Keratinocyte (primary cell): ENCODE results near the gene RAVER1. TPM values are rescaled to one million over a fixed set of nuclear protein-coding genes. Genes with fewer than 3 reads are reported as not detected.
"Not testable (repeated sequence)": the region's sequence is repeated elsewhere in the genome, so short reads cannot be mapped to it uniquely, and the experiment has no call there.

ENCODE experiments used
- DNase-seq: peaks from one replicate; pipeline ENCODE4 v3.0.0-alpha.2; 2011; ENCODE audit warnings: low read depth, missing footprints, low spot score
- FAIRE-seq: peaks from 2 replicates; lab custom pipeline; 2011; peaks lifted over from hg19 to GRCh38; lab: Jason Lieb, UNC
- H2AFZ ChIP-seq: 2 replicates; pipeline ENCODE4 v1.6.0; 2012; ENCODE audit warnings: low read length, control low read depth, inconsistent platforms; ENCODE audit not compliant: control insufficient read depth
- H3K27ac ChIP-seq: 2 replicates; pipeline ENCODE4 v1.5.1; 2011; ENCODE audit warnings: low read length; ENCODE audit not compliant: control insufficient read depth, insufficient read depth
- H3K27me3 ChIP-seq: 3 replicates; pipeline ENCODE4 v1.6.0; 2011; ENCODE audit warnings: low read length; ENCODE audit not compliant: control insufficient read depth, insufficient read depth; ENCODE audit errors: extremely low read depth
- H3K36me3 ChIP-seq, 2 experiments: 2 replicates in 1 of 2; 3 replicates in 1 of 2; pipeline ENCODE4 v1.5.1; 2011; ENCODE audit warnings: low read length in 2 of 2, mild to moderate bottlenecking in 1 of 2; ENCODE audit not compliant: control insufficient read depth in 2 of 2, insufficient read depth in 2 of 2; ENCODE audit errors: extremely low read depth in 1 of 2
- H3K4me1 ChIP-seq: 3 replicates; pipeline ENCODE4 v1.5.1; 2011; ENCODE audit warnings: low read length; ENCODE audit not compliant: control insufficient read depth, insufficient read depth; ENCODE audit errors: extremely low read depth
- H3K4me2 ChIP-seq: 3 replicates; pipeline ENCODE4 v1.6.0; 2011; ENCODE audit warnings: low read depth, low read length; ENCODE audit not compliant: control insufficient read depth, insufficient read depth; ENCODE audit errors: extremely low read depth
- H3K4me3 ChIP-seq, 3 experiments: fragments of 200-600 bp in 1 of 3; sonication (generic) in 1 of 3; 2 replicates in 2 of 3; 3 replicates in 1 of 3; pipeline ENCODE4 v1.5.1; 2011 to 2016; ENCODE audit warnings: low read length in 3 of 3, mild to moderate bottlenecking in 3 of 3, control low read depth in 2 of 3, inconsistent platforms in 1 of 3, low read depth in 1 of 3, mixed read lengths in 1 of 3, mixed run types in 1 of 3, moderate library complexity in 1 of 3; ENCODE audit not compliant: control insufficient read depth in 2 of 3, insufficient read depth in 2 of 3; ENCODE audit errors: extremely low read depth in 1 of 3
- H3K79me2 ChIP-seq: 2 replicates; pipeline ENCODE4 v1.6.0; 2012; ENCODE audit warnings: low read length; ENCODE audit not compliant: control insufficient read depth, insufficient read depth
- H3K9ac ChIP-seq: 3 replicates; pipeline ENCODE4 v1.6.0; 2011; ENCODE audit warnings: low read length; ENCODE audit not compliant: control insufficient read depth, insufficient read depth; ENCODE audit errors: extremely low read depth
- H3K9me1 ChIP-seq: 3 replicates; pipeline ENCODE4 v1.6.0; 2011; ENCODE audit warnings: low read length; ENCODE audit not compliant: control insufficient read depth, insufficient read depth; ENCODE audit errors: extremely low read depth
- H3K9me3 ChIP-seq: 2 replicates; pipeline ENCODE4 v1.5.1; 2012; ENCODE audit warnings: low read depth, low read length; ENCODE audit not compliant: control insufficient read depth
- H4K20me1 ChIP-seq: 3 replicates; pipeline ENCODE4 v1.6.0; 2011; ENCODE audit warnings: low read length; ENCODE audit not compliant: control insufficient read depth, insufficient read depth; ENCODE audit errors: extremely low read depth
- EZH2 ChIP-seq: IDR thresholded peaks from one replicate; pipeline ENCODE4 v1.6.1; 2012; ENCODE audit warnings: inconsistent platforms, mild to moderate bottlenecking, low read length, moderate library complexity
- dilution Hi-C: fragments of 300-500 bp; cut with MboI; formaldehyde crosslinking; loops from one replicate; pipeline ENCODE4 v1.7.0; 2020; ENCODE audit warnings: low sequenced_read_pairs; ENCODE audit not compliant: extremely low pct_ligation_motif_present
- polyA plus RNA-seq, 5 experiments: library from polyadenylated mRNA; depleted of rRNA in 3 of 5; stranded (reverse) in 3 of 5; stranded (forward) in 1 of 5; unstranded in 1 of 5; fragments of >200 nt; gene quantifications; 1 replicate in 1 of 5; 2 replicates in 3 of 5; 3 replicates in 1 of 5; pipeline versions ENCODE4 v1.2.1 to v1.2.3, GENCODE V29; 2011 to 2012; ENCODE audit warnings: missing spikeins in 2 of 5, low read depth in 1 of 5, low replicate concordance in 1 of 5
- TF ChIP-seq, protein P1 (sequence below), 3 experiments: IDR thresholded peaks in 1 of 3; conservative IDR thresholded peaks in 1 of 3; optimal IDR thresholded peaks in 1 of 3; 2 replicates in 2 of 3; 3 replicates in 1 of 3; pipeline versions ENCODE3 to v1.5.1; 2011; ENCODE audit warnings: low read length in 3 of 3, mild to moderate bottlenecking in 3 of 3, moderate library complexity in 2 of 3, control low read depth in 1 of 3, inconsistent platforms in 1 of 3; ENCODE audit not compliant: insufficient read depth in 2 of 3; ENCODE audit errors: extremely low read depth in 1 of 3

Gene RAVER1
- polyA plus RNA-seq, 1 donor (not counting 4 experiments of a cell fraction or from before 2014, with no cell fraction given): 0.84 TPM

DNA sequence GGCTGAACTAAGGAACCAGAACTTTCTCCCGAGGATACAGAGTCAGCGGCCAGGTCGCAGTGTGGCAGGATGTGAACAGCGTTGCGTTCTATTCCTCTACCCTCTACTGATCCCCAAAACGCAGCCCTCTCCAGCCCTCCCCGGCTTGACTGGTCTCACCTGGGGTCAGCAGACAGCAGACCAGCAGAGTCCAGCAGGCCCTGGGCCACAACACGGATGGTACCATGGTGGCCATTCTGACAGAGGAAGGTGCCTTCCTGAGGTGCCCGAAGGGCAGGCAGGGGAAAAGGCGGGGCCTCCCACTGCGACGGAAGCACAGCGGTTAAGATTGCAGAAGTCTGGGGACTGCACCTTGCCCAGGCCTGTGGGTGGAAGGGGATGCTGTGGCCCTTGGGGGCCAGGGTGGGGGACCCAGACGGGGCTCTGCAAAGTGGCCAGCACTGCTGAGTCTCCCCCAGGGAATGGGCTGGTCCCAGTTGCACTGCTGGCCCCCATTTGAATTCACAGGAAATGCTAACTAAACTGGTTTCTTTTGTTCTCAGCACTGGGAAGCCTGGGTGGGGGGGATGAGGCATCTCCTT, 6.1 kb upstream of the RAVER1 start, which contains the start of gene ICAM3:
Gene ICAM3 (minus strand): TSS at position 245 of the 581 bp plus-strand sequence. CDS start 10 bp downstream, at position 235.
- TF ChIP-seq, protein P1, sequence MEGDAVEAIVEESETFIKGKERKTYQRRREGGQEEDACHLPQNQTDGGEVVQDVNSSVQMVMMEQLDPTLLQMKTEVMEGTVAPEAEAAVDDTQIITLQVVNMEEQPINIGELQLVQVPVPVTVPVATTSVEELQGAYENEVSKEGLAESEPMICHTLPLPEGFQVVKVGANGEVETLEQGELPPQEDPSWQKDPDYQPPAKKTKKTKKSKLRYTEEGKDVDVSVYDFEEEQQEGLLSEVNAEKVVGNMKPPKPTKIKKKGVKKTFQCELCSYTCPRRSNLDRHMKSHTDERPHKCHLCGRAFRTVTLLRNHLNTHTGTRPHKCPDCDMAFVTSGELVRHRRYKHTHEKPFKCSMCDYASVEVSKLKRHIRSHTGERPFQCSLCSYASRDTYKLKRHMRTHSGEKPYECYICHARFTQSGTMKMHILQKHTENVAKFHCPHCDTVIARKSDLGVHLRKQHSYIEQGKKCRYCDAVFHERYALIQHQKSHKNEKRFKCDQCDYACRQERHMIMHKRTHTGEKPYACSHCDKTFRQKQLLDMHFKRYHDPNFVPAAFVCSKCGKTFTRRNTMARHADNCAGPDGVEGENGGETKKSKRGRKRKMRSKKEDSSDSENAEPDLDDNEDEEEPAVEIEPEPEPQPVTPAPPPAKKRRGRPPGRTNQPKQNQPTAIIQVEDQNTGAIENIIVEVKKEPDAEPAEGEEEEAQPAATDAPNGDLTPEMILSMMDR (optimal IDR thresholded peaks at IDR 0.05 in 1 of 3, IDR thresholded peaks at IDR 0.05 in 1 of 3, conservative IDR thresholded peaks at IDR 0.05 in 1 of 3; ENCODE audit: extremely low read depth in 1 of 3, insufficient read depth in 2 of 3, low read length in 3 of 3): no peak
- TF ChIP-seq EZH2: no peak
- Histone ChIP-seq H4K20me1 (no peaks in the 10 kb centered on the region), H3K79me2 (no peaks in the 10 kb centered on the region), H3K9ac (no peak within 1 kb of the TSS), H3K4me1 (peaks cover 3% of the 10 kb centered on the region), H3K9me3 (no peaks in the 10 kb centered on the region), H3K27me3 (no peaks in the 10 kb centered on the region), H2AFZ (no peak within 1 kb of the TSS), H3K9me1 (no peaks in the 10 kb centered on the region), H3K4me3 (no peak within 1 kb of the TSS), H3K4me2 (no peak within 1 kb of the TSS), H3K27ac (no peak within 1 kb of the TSS), H3K36me3 (no peaks in the 10 kb centered on the region)
- DNase-seq (no peak), FAIRE-seq (no peak)
- dilution Hi-C loops: no loop called here

DNA sequence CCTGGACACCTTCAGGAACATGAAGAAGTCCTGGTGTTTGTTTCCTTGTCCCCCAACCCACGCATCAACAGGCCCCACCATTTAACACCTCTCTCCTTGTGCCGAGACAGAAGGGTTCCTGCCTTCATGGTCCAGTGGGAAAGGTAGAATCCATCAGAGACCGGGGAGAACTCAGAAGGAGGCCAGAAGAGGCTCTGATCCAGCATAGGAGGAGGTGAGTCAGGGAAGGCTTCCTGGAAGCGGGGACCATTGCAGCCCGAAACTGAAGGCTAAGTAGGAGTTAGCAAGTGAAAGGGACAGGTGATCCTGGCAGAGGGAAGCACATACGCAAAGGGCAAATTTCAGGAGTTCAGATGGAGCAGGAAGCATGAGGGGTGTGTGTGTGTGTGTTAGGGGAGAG, 5.6 kb upstream of the RAVER1 start:
- Histone ChIP-seq H3K4me3 (no peak overlapping the region), H3K36me3 (no peaks in the 10 kb centered on the region), H4K20me1 (no peaks in the 10 kb centered on the region), H3K27me3 (no peaks in the 10 kb centered on the region), H3K9me1 (no peaks in the 10 kb centered on the region), H3K27ac (no peak overlapping the region), H2AFZ (no peak overlapping the region), H3K9ac (no peak overlapping the region), H3K4me2 (no peak overlapping the region), H3K79me2 (no peaks in the 10 kb centered on the region), H3K9me3 (no peaks in the 10 kb centered on the region), H3K4me1 (peaks cover 8% of the 10 kb centered on the region)
- no peak for TF ChIP-seq EZH2
- TF ChIP-seq, protein P1 (optimal IDR thresholded peaks at IDR 0.05 in 1 of 3, IDR thresholded peaks at IDR 0.05 in 1 of 3, conservative IDR thresholded peaks at IDR 0.05 in 1 of 3; ENCODE audit: extremely low read depth in 1 of 3, insufficient read depth in 2 of 3, low read length in 3 of 3): no peak
- dilution Hi-C loops: no loop called here
- no peak for DNase-seq
- FAIRE-seq: no peak

- dilution Hi-C loops, H3K9ac ChIP-seq, H3K4me3 ChIP-seq, H3K4me2 ChIP-seq, H3K36me3 ChIP-seq, H4K20me1 ChIP-seq, DNase-seq, H3K27me3 ChIP-seq, H3K9me3 ChIP-seq, H3K9me1 ChIP-seq, FAIRE-seq, H2AFZ ChIP-seq, H3K27ac ChIP-seq: not testable (repeated sequence)
- Histone ChIP-seq H3K79me2 (peaks cover 13% of the 10 kb centered on the region), H3K4me1 (peaks cover 19% of the 10 kb centered on the region)
Observed at GRCh38 chr19:10336725-10337124, 3.4 kb upstream of the RAVER1 start.
